OCI-LY3 (cell line): Measurements from ENCODE around the gene HCN1.

Source experiments
- EZH2phosphoT487 ChIP-seq: fragments of 200-600 bp; shearing (Covaris generic); IDR thresholded peaks from 2 replicates; pipeline ENCODE4 v1.6.1; 2018; ENCODE audit warnings: antibody characterized with exemption, mixed run types, low read depth
- TF ChIP-seq, protein P1 (sequence below): fragments of 200-600, 300-600 bp; sonication (generic); IDR thresholded peaks from 2 replicates; pipeline ENCODE4 v1.5.1; 2014; ENCODE audit warnings: antibody characterized with exemption, low read length, low read depth

DNA sequence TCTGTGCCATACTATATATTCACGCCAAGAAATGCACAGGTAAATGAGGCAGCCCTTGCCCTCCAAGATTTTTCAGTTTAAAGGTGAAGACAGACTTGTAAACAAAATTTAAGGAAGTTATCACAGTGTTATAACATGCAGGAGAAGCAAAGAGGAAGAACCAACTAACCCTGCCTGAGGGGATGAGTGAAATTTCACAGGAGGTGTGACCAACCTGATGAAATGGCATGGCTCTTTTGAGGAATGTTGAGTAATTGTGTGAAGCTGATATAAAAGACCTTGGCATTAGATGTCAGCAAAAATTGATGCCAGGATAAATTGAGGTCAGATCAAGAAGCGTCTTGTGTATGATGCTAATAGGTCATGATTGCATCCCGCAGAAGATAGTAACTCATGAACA is 86.5 kb downstream of the HCN1 start:
- TF ChIP-seq, protein P1, sequence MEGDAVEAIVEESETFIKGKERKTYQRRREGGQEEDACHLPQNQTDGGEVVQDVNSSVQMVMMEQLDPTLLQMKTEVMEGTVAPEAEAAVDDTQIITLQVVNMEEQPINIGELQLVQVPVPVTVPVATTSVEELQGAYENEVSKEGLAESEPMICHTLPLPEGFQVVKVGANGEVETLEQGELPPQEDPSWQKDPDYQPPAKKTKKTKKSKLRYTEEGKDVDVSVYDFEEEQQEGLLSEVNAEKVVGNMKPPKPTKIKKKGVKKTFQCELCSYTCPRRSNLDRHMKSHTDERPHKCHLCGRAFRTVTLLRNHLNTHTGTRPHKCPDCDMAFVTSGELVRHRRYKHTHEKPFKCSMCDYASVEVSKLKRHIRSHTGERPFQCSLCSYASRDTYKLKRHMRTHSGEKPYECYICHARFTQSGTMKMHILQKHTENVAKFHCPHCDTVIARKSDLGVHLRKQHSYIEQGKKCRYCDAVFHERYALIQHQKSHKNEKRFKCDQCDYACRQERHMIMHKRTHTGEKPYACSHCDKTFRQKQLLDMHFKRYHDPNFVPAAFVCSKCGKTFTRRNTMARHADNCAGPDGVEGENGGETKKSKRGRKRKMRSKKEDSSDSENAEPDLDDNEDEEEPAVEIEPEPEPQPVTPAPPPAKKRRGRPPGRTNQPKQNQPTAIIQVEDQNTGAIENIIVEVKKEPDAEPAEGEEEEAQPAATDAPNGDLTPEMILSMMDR: no peak
- no peak for TF ChIP-seq EZH2phosphoT487
